Cardiac muscle cell (in vitro differentiated cells and primary cell): ENCODE data around the gene PQBP1. TPM values are rescaled to one million over a fixed set of nuclear protein-coding genes. Genes with fewer than 3 reads are reported as not detected.

ENCODE experiments used
- DNase-seq, 2 donors: peaks; one replicate each; pipeline versions ENCODE4 v3.0.0 to v3.0.0-alpha.2; 2010 to 2017; ENCODE audit warnings: low read depth in 1 of 2, low spot score in 1 of 2
- H3K27ac ChIP-seq: fragments of 200-600 bp; sonication (generic); 2 replicates; pipeline ENCODE4 v1.5.1; 2016
- H3K27me3 ChIP-seq: fragments of 200-600 bp; sonication (generic); 2 replicates; pipeline ENCODE4 v1.6.0; 2016; ENCODE audit warnings: control low read depth
- H3K36me3 ChIP-seq: fragments of 200-600 bp; sonication (generic); 2 replicates; pipeline ENCODE4 v1.5.1; 2016; ENCODE audit warnings: control low read depth
- H3K4me1 ChIP-seq: fragments of 200-600 bp; sonication (generic); 2 replicates; pipeline ENCODE4 v1.8.1; 2017; ENCODE audit warnings: low read depth, mild to moderate bottlenecking, mixed run types
- H3K4me3 ChIP-seq: fragments of 200-600 bp; sonication (generic); 2 replicates; pipeline ENCODE4 v1.5.1; 2016; ENCODE audit warnings: mild to moderate bottlenecking
- H3K9me3 ChIP-seq: fragments of 200-600 bp; sonication (generic); 2 replicates; pipeline ENCODE4 v1.5.1; 2017; ENCODE audit warnings: low read depth, mild to moderate bottlenecking, control low read depth
- polyA plus RNA-seq: library from polyadenylated mRNA; unstranded; fragments of >200 nt; fragmentation: Nextera tagmentation; extraction: Ambion mirVana; gene quantifications from 2 replicates; pipeline ENCODE4 v1.2.1, GENCODE V29; 2016
- total RNA-seq: library from RNA; depleted of rRNA; stranded (reverse); fragments of >200 nt; gene quantifications from 2 replicates; pipeline ENCODE4 v1.2.3, GENCODE V29; 2016
- TF ChIP-seq, protein P1 (sequence below): IDR thresholded peaks from 2 replicates; pipeline ENCODE4 v1.5.1; 2012; ENCODE audit warnings: low read depth, mild to moderate bottlenecking, low read length

The PQBP1 gene
- total and polyA plus RNA-seq, 2 experiments from 2014 or later: 74.8 to 114 TPM

DNA sequence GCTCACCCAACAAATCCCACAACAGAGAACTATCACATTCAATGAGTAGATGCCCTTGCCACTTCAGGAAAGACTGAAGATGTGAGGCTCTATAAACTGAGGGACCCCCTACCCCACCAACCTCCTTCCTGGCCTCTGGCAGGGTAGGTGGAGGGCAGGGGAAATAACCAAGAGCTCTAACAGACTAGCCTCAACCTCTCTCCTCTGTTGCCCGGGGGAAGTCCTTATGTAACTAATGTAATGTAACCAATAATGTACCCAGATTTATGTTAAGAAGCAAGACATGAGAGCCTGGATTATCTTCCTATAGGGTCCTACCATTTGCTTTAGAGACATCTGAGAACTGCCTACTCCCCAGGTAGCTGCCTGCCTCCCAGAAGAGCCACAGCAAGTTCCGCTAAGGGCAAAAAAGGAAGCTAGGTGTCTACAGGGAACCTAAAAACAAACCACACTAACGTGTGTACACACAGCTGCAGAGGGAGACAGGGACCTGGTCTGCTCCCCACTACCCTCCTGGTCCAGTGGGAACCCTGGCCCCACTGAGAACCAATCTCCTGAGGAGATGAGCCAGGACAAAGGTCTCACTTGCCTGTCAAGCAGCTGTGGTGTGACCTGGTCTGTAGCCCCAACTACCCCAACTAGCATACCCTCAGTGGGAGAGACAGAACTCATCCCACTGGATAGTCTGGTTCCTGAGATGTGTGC lies 41.9 kb downstream of the PQBP1 start:
- Histone ChIP-seq H3K27ac (no peak overlapping the region), H3K36me3 (no peaks in the 10 kb centered on the region), H3K9me3 (no peaks in the 10 kb centered on the region), H3K4me3 (no peak overlapping the region), H3K27me3 (no peaks in the 10 kb centered on the region), H3K4me1 (no peaks in the 10 kb centered on the region)
- no peak for DNase-seq
- TF ChIP-seq, protein P1, sequence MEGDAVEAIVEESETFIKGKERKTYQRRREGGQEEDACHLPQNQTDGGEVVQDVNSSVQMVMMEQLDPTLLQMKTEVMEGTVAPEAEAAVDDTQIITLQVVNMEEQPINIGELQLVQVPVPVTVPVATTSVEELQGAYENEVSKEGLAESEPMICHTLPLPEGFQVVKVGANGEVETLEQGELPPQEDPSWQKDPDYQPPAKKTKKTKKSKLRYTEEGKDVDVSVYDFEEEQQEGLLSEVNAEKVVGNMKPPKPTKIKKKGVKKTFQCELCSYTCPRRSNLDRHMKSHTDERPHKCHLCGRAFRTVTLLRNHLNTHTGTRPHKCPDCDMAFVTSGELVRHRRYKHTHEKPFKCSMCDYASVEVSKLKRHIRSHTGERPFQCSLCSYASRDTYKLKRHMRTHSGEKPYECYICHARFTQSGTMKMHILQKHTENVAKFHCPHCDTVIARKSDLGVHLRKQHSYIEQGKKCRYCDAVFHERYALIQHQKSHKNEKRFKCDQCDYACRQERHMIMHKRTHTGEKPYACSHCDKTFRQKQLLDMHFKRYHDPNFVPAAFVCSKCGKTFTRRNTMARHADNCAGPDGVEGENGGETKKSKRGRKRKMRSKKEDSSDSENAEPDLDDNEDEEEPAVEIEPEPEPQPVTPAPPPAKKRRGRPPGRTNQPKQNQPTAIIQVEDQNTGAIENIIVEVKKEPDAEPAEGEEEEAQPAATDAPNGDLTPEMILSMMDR: no peak

DNA sequence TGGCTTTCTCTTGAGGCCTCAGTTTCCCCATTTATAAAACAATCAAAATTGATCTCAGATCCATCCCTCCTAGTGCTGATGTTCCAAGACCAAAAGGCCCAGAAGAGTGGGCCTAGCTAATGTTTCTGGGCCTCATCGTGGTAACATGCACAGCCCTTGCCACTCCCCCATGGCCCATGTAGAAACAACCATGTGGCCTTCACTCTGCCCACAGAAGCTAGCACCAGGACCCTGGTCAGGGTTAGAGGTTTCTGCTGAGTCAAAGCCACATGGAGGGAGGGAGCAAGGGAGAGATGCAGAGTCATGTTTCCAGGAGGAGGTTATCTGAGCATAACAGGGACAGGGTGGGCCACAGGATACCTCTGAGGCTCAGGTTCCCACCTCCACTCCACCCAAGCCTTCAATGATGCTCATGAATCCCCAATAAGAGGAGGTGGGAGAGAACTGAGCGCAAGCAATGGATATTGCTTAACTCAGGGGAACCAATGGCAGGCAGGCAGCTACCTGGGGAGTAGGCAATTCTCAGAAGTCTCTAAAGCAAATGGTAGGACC lies 42.8 kb downstream of the PQBP1 start:
- Histone ChIP-seq H3K9me3 (no peaks in the 10 kb centered on the region), H3K27me3 (no peaks in the 10 kb centered on the region), H3K4me1 (no peaks in the 10 kb centered on the region), H3K4me3 (no peak overlapping the region), H3K36me3 (no peaks in the 10 kb centered on the region), H3K27ac (no peak overlapping the region)
- TF ChIP-seq, protein P1: no peak
- DNase-seq: no peak

DNA sequence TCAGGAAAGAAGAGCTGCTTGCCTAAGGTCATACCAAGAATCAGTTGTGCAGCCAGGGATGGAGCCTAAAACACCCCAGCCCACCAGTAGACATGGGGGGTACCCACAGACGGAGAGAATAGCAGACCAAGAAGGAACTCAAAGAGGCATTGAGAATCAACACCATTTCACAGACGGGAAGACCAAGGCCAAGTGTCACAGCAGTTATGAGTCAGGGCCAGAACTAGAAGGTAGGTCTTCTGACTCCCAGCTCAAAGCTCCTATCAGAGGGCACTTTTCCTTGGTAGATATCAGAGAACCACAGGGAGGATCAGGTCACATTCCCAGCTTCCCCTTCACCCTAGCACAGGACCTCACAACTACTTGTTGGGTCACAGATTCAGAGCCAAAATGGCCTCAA lies 45.2 kb downstream of the PQBP1 start:
- Histone ChIP-seq H3K27ac (no peak overlapping the region), H3K9me3 (no peaks in the 10 kb centered on the region)
- TF ChIP-seq, protein P1: no peak

DNA sequence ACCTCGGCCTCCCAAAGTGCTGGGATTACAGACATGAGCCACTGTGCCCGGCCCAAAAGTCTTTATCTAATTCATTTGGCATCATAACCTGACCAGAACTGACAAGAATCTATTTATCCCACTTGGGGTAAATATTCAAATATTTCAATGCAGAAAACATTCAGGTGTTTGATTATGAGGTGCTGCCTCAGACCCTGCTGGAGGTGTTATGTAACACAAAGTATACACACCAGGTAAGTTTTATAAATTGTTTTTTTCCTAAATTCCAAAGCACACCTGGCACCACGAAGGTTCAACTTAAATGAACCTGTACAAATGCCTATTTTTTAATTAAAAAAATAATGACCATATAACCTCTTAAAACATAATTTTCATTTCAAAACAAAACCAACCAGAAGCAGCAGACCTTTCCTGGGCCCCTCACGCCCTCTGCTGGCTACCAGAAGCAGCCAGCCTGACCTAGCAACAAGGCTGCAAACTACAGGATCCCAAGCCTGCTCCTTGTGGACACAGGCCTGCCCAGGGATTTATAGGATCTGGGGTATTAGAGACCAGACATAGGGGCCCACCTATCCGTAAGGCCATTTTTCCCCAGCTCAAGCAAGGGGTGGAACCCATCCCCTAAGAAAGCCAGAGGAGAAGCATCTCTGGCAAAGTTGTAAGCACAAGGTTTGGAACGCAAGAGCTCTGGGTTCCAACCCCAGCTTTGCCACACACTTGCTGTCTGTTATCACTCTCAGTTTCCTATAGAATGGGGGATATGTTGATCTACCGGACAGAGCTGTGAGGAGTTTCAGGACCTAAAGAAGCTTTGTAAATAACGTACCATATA lies 48.0 kb downstream of the PQBP1 start:
- H3K27ac ChIP-seq: peak overlapping the region; percentile 10

More for the DNA sequence above, 45.2 kb downstream of the PQBP1 start:
- Histone ChIP-seq H3K4me3 (no peak overlapping the region), H3K36me3 (no peaks in the 10 kb centered on the region), H3K27me3 (no peaks in the 10 kb centered on the region), H3K4me1 (no peaks in the 10 kb centered on the region)
- no peak for DNase-seq

DNA sequence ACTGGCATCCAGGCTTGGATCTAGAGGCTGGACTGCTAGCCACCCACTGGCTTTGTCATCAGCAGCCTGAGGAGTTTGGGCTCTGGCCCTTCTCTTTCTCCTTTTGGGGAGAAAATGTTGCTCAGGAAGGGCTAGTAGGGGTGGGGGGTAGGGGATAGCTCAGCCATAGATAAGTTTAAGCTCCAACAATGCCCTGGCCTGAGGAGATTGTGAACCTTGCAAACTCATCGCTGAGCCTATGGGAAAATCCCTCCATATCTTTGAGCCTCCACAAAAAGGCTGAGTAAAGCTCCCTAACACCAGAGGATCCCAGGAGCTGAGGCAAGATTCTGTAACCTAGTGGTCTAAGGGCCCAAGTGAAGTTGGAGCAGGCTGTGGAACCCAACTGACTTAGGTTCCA lies 50.9 kb downstream of the PQBP1 start:
- no peaks in the 10 kb centered on the region for H3K27me3 ChIP-seq
- no peak overlapping the region for H3K4me3 ChIP-seq
- H3K36me3 ChIP-seq: no peaks in the 10 kb centered on the region
- TF ChIP-seq, protein P1: no peak
- H3K27ac ChIP-seq: no peak overlapping the region
- no peak for DNase-seq
- no peaks in the 10 kb centered on the region for H3K9me3 ChIP-seq
- no peaks in the 10 kb centered on the region for H3K4me1 ChIP-seq

More for the DNA sequence above, 48.0 kb downstream of the PQBP1 start:
- no peaks in the 10 kb centered on the region for H3K36me3 ChIP-seq
- no peaks in the 10 kb centered on the region for H3K27me3 ChIP-seq
- H3K4me1 ChIP-seq: no peaks in the 10 kb centered on the region
- H3K4me3 ChIP-seq: no peak overlapping the region
- TF ChIP-seq, protein P1: peak; percentile 75
- H3K9me3 ChIP-seq: no peaks in the 10 kb centered on the region
- DNase-seq: peak; percentile 59 to 67

Other genes with a start within 250 kb of the PQBP1 start
- gene WAS, start 214.1 kb upstream of the PQBP1 start, total RNA-seq: 1.9 TPM in 2 replicates
- gene WAS, start 214.1 kb upstream of the PQBP1 start, polyA plus RNA-seq: 1.7 and 4.3 TPM in 2 replicates
- 5.5 and 8.1 TPM in 2 replicates for gene SUV39H1, start 201.2 kb upstream of the PQBP1 start, total RNA-seq
- gene SUV39H1, start 201.2 kb upstream of the PQBP1 start, polyA plus RNA-seq: 6.7 and 6.9 TPM in 2 replicates
- not detected in 2 replicates for gene GLOD5, start 136.2 kb upstream of the PQBP1 start, total RNA-seq
- not detected in 2 replicates for gene GLOD5, start 136.2 kb upstream of the PQBP1 start, polyA plus RNA-seq
- not detected in 2 replicates for gene GATA1, start 111.3 kb upstream of the PQBP1 start, total RNA-seq
- 0.15 and 0.17 TPM in 2 replicates for gene GATA1, start 111.3 kb upstream of the PQBP1 start, polyA plus RNA-seq
- 143 and 162 TPM in 2 replicates for gene HDAC6, start 95.9 kb upstream of the PQBP1 start, total RNA-seq
- gene HDAC6, start 95.9 kb upstream of the PQBP1 start, polyA plus RNA-seq: 105 and 114 TPM in 2 replicates
- not detected in 2 replicates for gene ERAS, start 71.4 kb upstream of the PQBP1 start, total RNA-seq
- 0.17 TPM in 1 of 2 replicates, not detected in the other for gene ERAS, start 71.4 kb upstream of the PQBP1 start, polyA plus RNA-seq
- gene PCSK1N, start 62.3 kb upstream of the PQBP1 start, total RNA-seq: 7.1 and 8.5 TPM in 2 replicates
- gene PCSK1N, start 62.3 kb upstream of the PQBP1 start, polyA plus RNA-seq: 5.4 and 8.7 TPM in 2 replicates
- gene TIMM17B, start 162 bp upstream of the PQBP1 start, total RNA-seq: 127 and 152 TPM in 2 replicates
- gene TIMM17B, start 162 bp upstream of the PQBP1 start, polyA plus RNA-seq: 219 and 264 TPM in 2 replicates
- 17.3 and 22.2 TPM in 2 replicates for gene SLC35A2, start 13.7 kb downstream of the PQBP1 start, total RNA-seq
- 41.8 and 51.4 TPM in 2 replicates for gene SLC35A2, start 13.7 kb downstream of the PQBP1 start, polyA plus RNA-seq
- 18.5 and 25.2 TPM in 2 replicates for gene PIM2, start 21.1 kb downstream of the PQBP1 start, total RNA-seq
- 20.7 and 38.4 TPM in 2 replicates for gene PIM2, start 21.1 kb downstream of the PQBP1 start, polyA plus RNA-seq
- gene OTUD5, start 59.7 kb downstream of the PQBP1 start, total RNA-seq: 40.2 and 56.6 TPM in 2 replicates
- gene OTUD5, start 59.7 kb downstream of the PQBP1 start, polyA plus RNA-seq: 47.8 and 55.6 TPM in 2 replicates
- gene KCND1, start 73.9 kb downstream of the PQBP1 start, total RNA-seq: 1.1 and 2.6 TPM in 2 replicates
- 2.3 and 3.1 TPM in 2 replicates for gene KCND1, start 73.9 kb downstream of the PQBP1 start, polyA plus RNA-seq
- gene GRIPAP1, start 104.3 kb downstream of the PQBP1 start, total RNA-seq: 34.7 and 67.3 TPM in 2 replicates
- 44.8 and 65.4 TPM in 2 replicates for gene GRIPAP1, start 104.3 kb downstream of the PQBP1 start, polyA plus RNA-seq
- gene TFE3, start 145.4 kb downstream of the PQBP1 start, total RNA-seq: 30.0 and 55.0 TPM in 2 replicates
- 32.1 and 40.9 TPM in 2 replicates for gene TFE3, start 145.4 kb downstream of the PQBP1 start, polyA plus RNA-seq
- 6.2 and 7.8 TPM in 2 replicates for gene CCDC120, start 161.1 kb downstream of the PQBP1 start, total RNA-seq
- 5.4 and 10.8 TPM in 2 replicates for gene CCDC120, start 161.1 kb downstream of the PQBP1 start, polyA plus RNA-seq
- 22.9 and 30.3 TPM in 2 replicates for gene PRAF2, start 176.1 kb downstream of the PQBP1 start, total RNA-seq
- gene PRAF2, start 176.1 kb downstream of the PQBP1 start, polyA plus RNA-seq: 56.2 and 76.7 TPM in 2 replicates
- gene WDR45, start 182.0 kb downstream of the PQBP1 start, total RNA-seq: 51.4 and 54.6 TPM in 2 replicates
- 58.6 and 62.3 TPM in 2 replicates for gene WDR45, start 182.0 kb downstream of the PQBP1 start, polyA plus RNA-seq
- gene GPKOW, start 225.8 kb downstream of the PQBP1 start, total RNA-seq: 37.3 and 38.4 TPM in 2 replicates
- gene GPKOW, start 225.8 kb downstream of the PQBP1 start, polyA plus RNA-seq: 23.2 and 28.7 TPM in 2 replicates